Choroid plexus epithelial cell (primary cell): ENCODE measurements around the gene EGFL8.
A peak's percentile ranks its signal among the peaks of the same experiment; 100 is the strongest.

ENCODE experiments used
- DNase-seq: peaks from one replicate; pipeline ENCODE4 v3.0.0-alpha.2; 2010; ENCODE audit warnings: low read depth
- H3K4me3 ChIP-seq: 2 replicates; pipeline ENCODE4 v1.5.1; 2011; ENCODE audit warnings: low read depth, mild to moderate bottlenecking, control low read depth, low read length, moderate library complexity
- CTCF ChIP-seq: conservative IDR thresholded peaks from 2 replicates; pipeline ENCODE4 v1.5.1; 2011; ENCODE audit warnings: low read depth, mild to moderate bottlenecking, control low read depth, inconsistent platforms, low read length, moderate library complexity

The EGFL8 gene

GRCh38 chr6:32194825-32195651 lies 30.6 kb downstream of the EGFL8 start:
- DNase-seq = peak; percentile 82
- peak overlapping the region; percentile 49 for H3K4me3 ChIP-seq
- TF ChIP-seq CTCF = peak; percentile 82

GRCh38 chr6:32195652-32195901 lies 31.2 kb downstream of the EGFL8 start:
- peak overlapping the region; percentile 89 for H3K4me3 ChIP-seq
- peak; percentile 100 for DNase-seq
- TF ChIP-seq CTCF = peak; percentile 51

- TF ChIP-seq CTCF = no peak
- DNase-seq = peak; percentile 91
- peak overlapping the region; percentile 89 for H3K4me3 ChIP-seq
Measured at GRCh38 chr6:32195902-32196681, 31.7 kb downstream of the EGFL8 start.

GRCh38 chr6:32196682-32197616 lies 32.6 kb downstream of the EGFL8 start:
- H3K4me3 ChIP-seq = peak overlapping the region; percentile 89
- DNase-seq = no peak
- TF ChIP-seq CTCF = no peak

- DNase-seq = no peak
- TF ChIP-seq CTCF = no peak
- no peak overlapping the region for H3K4me3 ChIP-seq
Measured at GRCh38 chr6:32198345-32198696, 33.9 kb downstream of the EGFL8 start.

GRCh38 chr6:32198866-32199265 lies 34.5 kb downstream of the EGFL8 start:
- no peak for DNase-seq
- TF ChIP-seq CTCF = no peak
- H3K4me3 ChIP-seq = no peak overlapping the region
